Middle frontal gyrus (tissue), 1 donor: ENCODE data around the gene PDIK1L.
"Not testable (repeated sequence)": the region's sequence is repeated elsewhere in the genome, so short reads cannot be mapped to it uniquely, and the experiment has no call there.

Source experiments
- DNase-seq: peaks from one replicate; pipeline ENCODE4 v3.0.0-alpha.2; 2015; ENCODE audit warnings: low spot score; ENCODE audit errors: extremely low spot score

The PDIK1L gene

DNA sequence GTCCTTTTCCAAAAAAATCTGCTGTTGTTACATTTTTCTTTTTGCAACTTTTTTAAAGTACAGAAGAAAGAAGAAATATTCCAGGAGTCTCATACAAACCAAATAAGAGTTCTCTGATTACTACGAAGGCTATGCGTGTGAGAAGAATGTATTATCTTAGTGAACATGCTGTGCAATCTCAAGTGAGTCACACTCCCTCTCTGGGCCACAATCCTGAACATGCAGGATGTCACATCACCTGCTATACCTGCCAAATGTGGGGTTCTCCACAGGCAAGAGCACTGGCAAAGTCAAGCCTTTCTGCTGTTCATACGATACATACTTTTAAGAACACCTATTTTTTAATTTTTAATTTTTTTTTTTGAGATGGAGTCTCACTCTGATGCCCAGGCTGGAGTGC is 22.5 kb upstream of the PDIK1L start:
- no peak for DNase-seq

DNA sequence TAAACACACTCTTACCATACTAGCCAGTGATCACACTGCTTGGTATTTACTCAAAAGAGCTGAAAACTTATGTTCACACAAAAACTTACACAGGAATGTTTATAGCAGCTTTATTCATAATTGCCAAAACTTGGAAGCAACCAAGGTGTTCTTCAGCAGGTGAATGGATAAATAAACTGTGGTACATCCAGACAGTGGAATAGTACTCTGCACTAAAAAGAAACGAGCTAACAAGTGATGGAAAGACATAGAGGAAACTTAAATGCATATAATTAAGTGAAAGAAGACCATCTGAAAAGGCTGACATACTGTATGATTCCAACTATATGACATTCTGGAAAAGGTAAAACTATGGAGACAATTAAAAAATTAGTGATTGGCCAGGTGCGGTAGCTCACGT is 20.7 kb upstream of the PDIK1L start:
- no peak for DNase-seq

DNA sequence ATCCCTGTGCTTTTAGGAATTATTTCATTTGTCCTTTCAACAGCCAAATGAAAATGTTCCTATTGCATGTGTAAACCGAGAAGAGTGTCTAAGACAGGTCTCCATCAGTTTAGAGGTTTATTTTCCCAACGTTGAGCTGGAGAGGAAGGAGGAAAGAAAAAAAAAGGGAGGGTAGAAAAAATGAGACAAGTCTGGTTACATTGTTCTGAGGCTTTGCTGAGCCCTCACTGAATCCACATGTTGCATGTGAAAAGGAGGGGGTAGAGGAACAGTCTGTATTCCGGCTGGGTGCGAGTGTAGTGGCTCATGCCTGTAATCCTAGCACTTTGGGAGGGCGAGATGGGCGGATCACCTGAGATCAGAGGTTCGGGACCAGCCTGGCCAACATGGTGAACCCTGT is 19.2 kb upstream of the PDIK1L start:
- DNase-seq, result no peak

DNA sequence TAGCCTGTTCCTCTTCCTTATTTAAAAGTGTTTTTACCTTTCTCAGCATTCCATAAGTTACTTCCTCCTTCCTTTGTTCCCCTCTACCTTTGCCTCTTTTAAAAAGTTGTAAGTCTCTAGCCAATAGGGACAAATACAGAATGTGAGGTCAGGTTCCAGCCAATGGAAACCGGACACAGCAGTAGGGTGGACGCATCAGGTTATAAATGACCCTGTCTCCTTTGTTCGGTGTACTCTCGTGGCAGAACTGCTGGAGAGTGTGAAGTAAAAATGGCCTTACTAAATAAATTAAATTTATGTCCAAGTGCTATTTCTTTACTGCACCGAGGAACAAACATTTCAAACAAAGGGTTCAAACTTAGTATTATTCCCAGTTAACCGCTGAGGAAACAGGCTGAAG is 18.1 kb upstream of the PDIK1L start:
- not testable (repeated sequence) for DNase-seq

DNA sequence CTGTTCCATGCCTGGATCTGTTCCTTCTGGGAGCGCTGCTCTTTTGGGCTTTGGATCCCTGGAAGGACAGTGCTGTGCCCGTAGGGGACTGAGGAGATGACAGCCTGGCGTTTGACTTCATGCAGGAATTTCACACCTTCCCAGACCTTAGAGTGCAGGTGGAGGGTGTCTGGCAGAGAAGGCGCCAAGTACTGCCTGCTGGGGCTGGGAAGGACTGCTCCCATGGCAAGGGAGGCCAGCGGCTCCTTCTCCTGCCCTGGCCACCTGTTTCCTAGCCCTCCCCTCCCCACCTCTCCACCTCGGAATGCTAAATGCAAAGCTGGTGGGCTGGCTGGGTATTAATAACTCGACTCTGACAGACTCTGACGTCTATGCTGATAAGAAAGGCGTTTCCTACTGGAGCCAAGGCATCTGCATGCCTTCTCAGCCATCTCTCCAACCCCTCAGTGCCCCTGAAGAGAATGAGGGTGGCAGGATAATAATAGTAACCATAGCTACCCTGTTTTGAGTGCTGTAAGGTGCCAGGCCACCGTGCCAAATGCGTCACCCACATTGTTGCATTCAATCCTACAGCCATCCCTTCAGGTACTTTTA is 17.5 kb upstream of the PDIK1L start:
- no peak for DNase-seq

DNA sequence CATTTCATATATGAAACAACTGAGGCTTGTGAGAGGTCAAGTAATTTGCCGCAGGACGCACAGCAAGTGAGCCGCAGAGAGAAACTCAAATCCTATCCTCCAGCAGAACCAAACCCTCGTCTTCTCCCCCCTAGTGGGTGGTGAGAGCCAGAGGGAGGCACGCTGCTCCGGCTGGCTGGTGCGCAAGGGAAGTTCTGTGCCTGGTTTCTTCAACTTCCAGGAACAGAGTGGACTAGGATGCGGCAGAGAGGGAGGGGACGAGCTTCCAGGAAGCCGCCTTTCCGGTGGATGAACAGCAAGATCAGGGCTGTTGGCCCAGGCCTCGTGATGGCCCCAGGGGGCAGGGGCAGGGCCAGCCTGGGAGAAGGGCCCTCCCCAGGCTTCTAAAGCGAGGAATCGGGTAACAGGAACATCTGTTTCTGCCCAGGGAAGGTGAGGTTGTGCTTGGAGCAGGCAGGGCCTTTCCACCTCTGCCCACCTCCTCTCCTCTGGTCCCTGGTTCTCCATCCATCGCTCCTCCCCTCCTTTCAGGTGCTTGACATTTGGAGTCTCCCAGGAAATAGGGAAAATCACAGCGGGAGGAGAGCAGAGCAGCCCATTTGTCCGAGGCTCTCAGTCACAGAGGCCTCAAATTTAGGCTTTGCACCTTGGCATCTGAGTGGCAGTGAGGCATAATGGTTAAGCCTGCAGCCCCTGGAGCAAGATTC is 16.8 kb upstream of the PDIK1L start:
- DNase-seq, result no peak

DNA sequence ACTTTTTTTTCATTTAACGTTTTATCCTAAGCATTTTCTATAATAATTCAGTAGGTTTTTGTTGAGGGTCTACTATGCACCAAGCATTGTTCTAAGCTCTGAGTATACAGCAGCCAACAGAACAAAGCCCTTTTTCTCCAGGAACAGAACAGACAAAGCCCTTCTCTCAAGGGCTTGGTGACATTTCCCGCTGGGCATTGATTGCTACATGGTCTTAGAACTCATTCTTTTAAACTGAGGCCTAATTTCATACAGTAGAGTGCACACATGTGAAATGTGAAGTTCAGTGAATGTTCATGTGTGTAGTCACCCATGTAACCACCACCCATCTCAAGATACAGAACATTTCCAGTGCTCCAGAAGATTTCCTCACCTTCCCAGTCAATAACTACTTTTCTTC is 15.2 kb upstream of the PDIK1L start:
- no peak for DNase-seq

DNA sequence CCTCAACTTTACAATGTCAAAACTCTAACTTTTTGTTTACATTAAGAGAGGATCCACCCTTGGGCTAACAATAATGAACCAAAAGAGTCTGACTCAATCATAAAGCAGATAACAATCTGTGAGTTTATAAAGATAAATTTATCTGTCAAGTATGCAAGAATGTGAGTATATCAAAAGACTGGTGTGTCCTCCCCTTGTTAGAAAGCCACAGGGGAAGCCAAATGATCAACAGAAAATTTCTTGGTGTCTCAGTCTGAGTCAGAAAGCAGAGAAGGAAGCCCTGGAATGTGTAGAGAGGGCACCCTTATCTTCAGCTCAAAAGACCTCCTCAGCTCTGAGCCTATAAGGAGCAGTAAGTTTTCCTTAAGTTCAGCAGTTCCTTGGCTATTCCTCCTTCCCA is 13.9 kb upstream of the PDIK1L start:
- DNase-seq, result no peak

DNA sequence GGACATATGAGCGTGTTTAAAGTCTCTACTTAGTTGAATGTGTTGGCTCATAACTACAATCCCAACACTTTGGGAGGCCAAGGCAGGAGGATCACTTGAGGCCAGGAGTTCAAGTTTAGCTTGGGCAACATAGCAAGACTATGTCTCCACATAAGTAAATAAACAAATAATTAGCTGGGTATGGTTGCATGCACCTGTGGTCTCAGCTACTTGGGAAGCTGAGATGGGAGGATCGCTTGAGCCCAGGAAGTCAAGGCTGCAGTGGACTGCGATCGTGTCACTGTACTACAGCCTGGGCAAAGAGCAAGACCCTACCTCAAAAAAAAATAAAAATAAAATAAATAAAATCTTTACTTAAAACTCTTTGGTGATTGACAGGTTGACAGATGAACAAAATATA is 13.0 kb upstream of the PDIK1L start:
- DNase-seq, result no peak

DNA sequence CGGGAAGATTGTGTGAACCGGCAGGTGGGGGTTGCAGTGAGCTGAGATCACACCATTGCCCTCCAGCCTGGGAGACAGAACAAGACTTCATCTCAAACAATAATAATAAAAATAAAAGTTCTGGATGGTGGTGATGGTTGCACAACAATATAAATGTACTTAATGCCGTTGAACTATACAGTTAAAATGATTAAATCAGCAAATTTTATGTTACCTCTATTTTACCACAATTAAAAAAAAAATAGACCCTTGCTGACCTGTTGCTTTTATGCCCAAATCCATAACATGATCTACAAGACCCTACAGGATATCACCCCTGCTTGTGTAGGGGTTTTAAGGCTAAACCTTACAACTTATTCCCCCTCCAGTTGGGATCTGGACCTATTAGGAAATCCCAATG is 11.8 kb upstream of the PDIK1L start:
- DNase-seq, result no peak

DNA sequence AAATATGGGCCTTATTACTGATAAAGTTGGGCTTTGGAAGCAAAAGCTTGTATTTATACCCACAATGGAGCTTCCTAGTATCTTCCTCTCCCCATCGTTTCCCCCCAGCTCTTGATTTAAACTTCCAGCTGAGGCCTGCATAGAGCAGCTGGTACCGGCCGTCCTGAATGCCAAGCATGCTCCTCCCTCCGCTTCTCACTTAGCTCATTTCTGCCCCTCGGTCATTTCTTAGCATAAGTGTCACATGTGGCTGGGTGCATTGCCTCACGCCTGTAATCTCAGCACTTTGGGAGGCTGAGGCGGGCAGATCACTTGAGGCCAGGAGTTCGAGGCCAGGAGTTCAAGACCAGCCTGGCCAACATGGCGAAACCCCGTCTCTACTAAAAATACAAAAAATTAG is 11.4 kb upstream of the PDIK1L start:
- not testable (repeated sequence) for DNase-seq

DNA sequence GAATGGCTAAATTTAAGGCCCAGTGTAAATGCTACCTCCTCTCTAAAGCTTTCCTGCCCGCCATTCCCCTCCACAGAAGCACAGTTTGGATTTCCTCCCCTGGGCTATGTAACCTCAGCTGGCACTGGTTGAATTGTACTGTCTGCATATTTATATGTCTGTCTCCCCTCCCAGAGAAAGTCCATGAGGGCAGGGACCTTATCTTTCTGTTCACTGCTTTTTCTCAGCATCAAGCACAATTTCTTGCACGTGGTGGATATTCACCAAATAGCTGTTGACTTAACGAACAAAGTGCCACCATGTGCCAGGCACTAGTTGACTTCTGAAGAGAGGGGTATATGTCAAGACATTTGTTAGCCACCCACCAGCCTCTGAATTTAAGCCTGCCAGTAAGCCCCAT is 9.5 kb upstream of the PDIK1L start:
- DNase-seq, result no peak

DNA sequence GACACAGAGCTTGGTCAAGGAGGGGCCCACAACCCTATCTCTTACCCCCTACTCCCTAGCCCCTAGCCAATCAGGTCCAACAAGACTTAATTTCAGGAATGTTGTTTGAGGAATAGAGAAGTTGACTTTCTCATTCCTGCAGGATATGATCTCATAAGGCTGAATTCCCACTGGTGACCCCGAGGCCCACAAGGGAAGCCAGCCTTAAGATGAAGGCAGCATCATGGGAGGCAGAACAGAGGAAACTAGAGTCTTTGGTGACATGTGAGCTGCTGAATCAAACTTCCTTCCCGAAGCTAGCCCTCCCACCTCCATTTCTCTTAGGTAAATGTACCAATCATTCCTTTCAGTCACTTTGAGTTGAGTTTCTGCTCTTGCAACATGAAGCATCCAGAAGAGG is 9.1 kb upstream of the PDIK1L start:
- no peak for DNase-seq

DNA sequence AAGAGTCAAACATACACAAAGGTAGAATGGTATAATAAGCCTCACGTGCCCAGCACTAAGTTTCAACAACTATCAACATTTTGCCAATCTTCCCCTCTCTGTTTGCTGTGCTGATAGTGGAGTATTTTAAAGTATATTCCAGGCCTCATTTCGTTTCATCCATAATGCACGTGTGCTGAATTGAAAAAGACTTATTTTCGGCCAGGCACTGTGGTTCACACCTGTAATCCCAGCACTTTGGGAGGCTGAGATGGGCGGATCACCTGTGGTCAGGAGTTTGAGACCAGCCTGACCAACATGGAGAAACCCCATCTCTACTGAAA is 6.4 kb upstream of the PDIK1L start:
- not testable (repeated sequence) for DNase-seq

DNA sequence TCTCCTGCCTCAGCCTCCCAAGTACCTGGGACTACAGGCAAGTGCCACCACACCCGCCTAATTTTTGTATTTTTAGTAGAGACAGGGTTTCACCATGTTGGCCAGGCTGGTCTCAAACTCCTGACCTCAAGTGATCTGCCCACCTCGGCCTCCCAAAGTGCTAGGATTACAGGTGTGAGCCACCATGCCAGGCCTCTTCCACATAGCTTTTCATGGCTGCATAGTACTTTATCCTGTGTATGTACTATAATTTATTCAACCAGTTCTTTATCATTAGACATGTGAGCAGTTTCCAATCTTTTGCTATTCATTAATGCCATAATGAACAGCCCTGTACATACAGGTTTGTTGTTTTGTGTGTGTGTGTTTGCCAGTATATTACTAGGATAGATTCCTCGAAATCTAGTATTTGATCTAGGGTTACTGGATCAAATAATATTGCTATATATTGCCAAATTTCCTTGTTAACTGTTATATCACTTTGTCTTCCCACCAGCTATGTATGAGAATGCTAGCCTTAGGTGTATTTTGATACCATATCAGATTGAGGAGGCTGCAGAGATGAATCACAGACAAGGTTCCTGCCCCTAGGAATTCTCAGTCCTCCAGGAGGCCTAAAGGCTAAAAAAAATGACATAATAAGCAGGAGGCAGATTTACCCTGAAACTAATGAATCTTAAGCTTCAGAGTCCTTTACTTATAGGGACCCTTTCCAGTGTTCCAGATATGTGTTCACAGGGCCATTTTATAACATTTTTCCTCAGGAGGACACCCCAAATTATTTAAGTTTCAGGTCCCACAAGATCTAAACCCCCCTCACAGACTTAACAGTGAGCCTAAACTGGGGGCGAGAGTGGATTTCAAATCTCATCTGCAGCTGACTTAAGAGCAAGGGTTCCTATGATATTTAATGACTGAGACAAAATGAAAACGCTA is 2.1 kb upstream of the PDIK1L start:
- no peak for DNase-seq

DNA sequence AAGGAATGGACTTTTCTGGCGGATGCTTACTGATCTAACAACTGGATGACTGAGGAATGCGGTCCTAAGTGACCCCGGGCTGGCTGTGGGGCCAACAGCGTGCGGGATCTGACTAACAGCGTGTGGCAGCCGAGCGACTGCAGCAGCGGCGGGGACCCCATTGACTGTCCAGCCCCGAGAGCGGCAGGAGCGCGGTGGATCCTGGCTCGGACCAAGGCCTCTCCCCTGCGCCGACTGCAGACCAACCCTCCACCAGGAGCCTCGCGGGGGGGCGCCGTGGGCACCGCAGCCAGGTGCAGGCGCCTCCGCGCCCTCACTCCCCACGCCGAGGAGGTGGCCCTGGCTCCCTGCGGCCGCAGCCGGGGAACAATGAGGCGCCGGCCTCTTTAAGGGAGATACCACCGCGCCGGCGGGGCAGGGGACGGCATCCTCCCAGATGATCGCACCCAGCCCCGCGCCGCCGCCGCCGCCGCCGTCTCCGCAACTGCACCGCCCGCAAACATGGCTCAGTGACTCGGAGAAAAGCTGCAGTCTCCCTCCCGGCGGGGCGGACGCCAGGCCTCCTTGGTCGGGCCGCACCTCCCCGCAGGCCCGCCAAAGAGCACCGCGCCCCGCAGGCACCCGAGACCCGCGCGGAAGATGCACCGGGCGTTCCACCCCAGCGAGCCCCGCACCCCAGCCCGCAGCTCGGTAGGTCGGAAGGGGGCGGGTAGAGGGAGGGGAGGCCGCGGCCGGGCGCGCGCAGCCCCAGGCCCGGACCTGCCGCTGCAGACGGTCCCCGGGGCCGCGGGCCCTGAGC is 694 bp upstream of the PDIK1L start:
- peak; percentile 77 for DNase-seq

DNA sequence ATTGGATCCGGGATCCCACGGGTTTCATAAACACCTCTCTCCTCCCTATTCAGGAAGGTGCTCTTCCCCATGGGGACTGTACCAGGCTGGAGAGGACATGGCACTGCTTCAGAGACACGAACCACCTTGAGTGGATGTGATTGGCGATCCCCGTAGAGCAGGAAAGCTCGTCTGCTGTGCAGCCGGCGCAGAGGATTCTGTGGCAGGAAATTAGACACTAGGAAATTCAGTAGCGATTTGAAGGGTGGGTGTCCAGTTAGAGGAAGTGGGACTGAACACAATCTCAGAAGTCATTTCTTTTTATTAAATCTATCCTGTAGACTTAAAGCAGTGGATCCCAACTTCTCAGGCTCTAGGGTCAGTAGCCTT is 767 bp downstream of the PDIK1L start:
- no peak for DNase-seq

DNA sequence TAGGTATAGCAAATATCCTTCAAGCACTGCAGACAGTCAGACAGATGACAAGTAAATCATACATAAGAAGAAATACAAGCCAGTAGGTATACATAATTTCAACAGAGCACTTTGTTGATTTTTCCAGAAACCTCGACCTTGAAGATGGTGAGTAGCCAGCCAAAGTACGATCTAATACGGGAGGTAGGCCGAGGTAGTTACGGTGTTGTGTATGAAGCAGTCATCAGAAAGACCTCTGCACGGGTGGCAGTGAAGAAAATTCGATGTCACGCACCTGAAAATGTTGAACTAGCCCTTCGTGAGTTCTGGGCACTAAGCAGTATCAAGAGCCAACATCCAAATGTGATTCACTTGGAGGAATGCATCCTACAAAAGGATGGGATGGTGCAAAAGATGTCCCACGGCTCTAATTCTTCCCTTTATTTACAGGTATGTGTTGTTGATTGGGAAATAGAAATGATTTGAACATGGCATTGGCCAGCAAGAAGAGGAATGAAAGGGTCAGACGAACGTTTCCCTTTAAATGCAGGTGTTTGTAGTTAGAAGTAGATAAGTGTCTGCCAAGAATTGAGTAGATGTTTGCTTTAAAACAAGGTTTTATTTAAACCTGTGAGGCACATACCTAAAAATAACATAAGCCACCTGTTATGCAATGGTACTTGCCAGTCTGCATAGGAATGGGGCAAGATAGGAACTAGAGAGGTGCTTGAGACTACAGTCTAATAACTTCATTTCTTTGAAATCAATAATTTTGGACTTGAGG is 2.7 kb downstream of the PDIK1L start:
- no peak for DNase-seq

DNA sequence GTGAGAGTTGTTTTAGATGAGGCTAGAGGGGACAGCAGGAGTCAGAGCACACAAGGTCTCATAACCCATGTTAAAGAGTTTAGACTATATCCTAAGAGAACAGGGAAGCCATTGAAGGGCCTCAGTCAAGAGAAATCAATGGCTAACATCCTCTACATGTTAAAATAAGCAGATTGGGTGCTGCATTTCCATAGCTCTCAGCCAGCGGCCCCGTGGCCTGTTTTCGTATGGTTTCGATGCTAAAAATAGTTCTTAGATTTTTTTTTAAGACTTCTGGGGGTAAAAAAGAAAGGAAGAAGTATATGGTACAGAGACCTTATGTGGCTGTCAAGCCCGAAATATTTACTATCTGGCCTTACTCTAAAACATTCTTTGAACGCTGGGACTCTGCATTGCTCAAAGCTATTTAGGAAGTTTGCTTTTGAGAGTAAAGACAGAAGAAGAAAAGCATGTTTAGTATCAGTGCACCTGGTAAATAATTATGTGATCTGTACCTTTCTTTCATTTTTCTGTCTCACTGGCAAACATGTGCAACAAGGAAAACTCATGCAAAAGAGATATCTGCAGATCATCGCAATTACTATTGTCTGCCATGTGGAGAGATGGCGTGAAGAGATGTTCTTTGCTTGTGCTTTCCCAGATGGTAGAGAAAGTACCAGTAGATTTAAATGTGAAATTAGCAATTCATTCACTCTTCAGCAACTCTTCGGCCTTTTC is 8.4 kb downstream of the PDIK1L start:
- DNase-seq, result no peak
